ENCODE data around the gene HSPB6. TPM values are rescaled to one million over a fixed set of nuclear protein-coding genes. Genes with fewer than 3 reads are reported as not detected.

Gene HSPB6
- total and polyA plus RNA-seq, 2 of the 8 experiments (the other 6 are each of a cell fraction or from before 2014, with no cell fraction given) = 0.91 TPM; not detected in 1

- no peak for DNase-seq (ENCODE audit: low read depth in 1 of 2, low spot score in 2 of 2)
- TF ChIP-seq KDM4A (IDR thresholded peaks at IDR 0.05; ENCODE audit: low read depth, low read length, severe bottlenecking) = no peak
- TF ChIP-seq TCF12 (IDR thresholded peaks at IDR 0.05; ENCODE audit: low read depth, low read length) = no peak
- TF ChIP-seq EP300 (IDR thresholded peaks at IDR 0.05; ENCODE audit: borderline replicate concordance in 1 of 2, low read depth in 2 of 2, low read length in 2 of 2) = no peak
- no peak for TF ChIP-seq SP2 (IDR thresholded peaks at IDR 0.05; ENCODE audit: low read length)
- TF ChIP-seq CTCF (IDR thresholded peaks at IDR 0.05; ENCODE audit: control extremely low read depth in 1 of 3, insufficient read depth in 1 of 3, low read depth in 1 of 3, low read length in 3 of 3) = no peak
- TF ChIP-seq CBX5 (IDR thresholded peaks at IDR 0.05; ENCODE audit: low read depth, low read length) = no peak
- no peak for TF ChIP-seq RXRA (IDR thresholded peaks at IDR 0.05; ENCODE audit: insufficient read depth, low read depth, low read length)
- TF ChIP-seq SRF (IDR thresholded peaks at IDR 0.05; ENCODE audit: low read depth, low read length) = no peak
- Histone ChIP-seq H3K27me3 (replicated peaks in 1 of 4; ENCODE audit: control insufficient read depth in 3 of 4, extremely low read depth in 1 of 4, insufficient read depth in 3 of 4, low read length in 3 of 4) (no peaks in the 10 kb centered on the region), H3K23me2 (ENCODE audit: low read depth, low read length) (no peaks in the 10 kb centered on the region), H4K20me1 (replicated peaks in 1 of 2; ENCODE audit: control insufficient read depth in 1 of 2, insufficient read depth in 2 of 2, low read length in 2 of 2) (peaks cover 12 to 18% of the 10 kb centered on the region in 2 experiments), H3K4ac (replicated peaks; ENCODE audit: insufficient read length, low read depth, low read length) (no peak overlapping the region), H4K91ac (replicated peaks; ENCODE audit: insufficient read length, low read length) (no peak overlapping the region), H3K56ac (replicated peaks; ENCODE audit: insufficient read length, low read depth, low read length) (no peak overlapping the region), H2BK20ac (ENCODE audit: low read length) (no peak overlapping the region), H2AK5ac (ENCODE audit: low read depth, low read length) (no peak overlapping the region), H2AFZ (ENCODE audit: low read length) (no peak overlapping the region), H2BK5ac (ENCODE audit: low read depth, low read length) (no peak overlapping the region), H3K4me2 (ENCODE audit: insufficient read depth in 1 of 2, low read depth in 2 of 2, low read length in 2 of 2) (no peak overlapping the region), H3K18ac (ENCODE audit: extremely low read depth, low read length) (no peak overlapping the region), H3K4me1 (replicated peaks in 1 of 4; ENCODE audit: control insufficient read depth in 3 of 4, insufficient read depth in 4 of 4, low read length in 3 of 4) (no peaks in the 10 kb centered on the region), H3K79me2 (ENCODE audit: control insufficient read depth in 1 of 2, insufficient read depth in 2 of 2, low read length in 2 of 2) (no peaks in the 10 kb centered on the region; a peak in 1 of 4 replicates), H3K23ac (ENCODE audit: insufficient read length) (no peak overlapping the region), H3K9ac (replicated peaks in 1 of 4; ENCODE audit: extremely low read depth in 1 of 4, low read depth in 3 of 4, low read length in 3 of 4) (no peak overlapping the region), H3K27ac (ENCODE audit: low read depth, low read length) (no peak overlapping the region), H3K36me3 (ENCODE audit: control insufficient read depth in 2 of 4, insufficient read depth in 4 of 4, low read length in 3 of 4) (peaks cover 45 to 83% (median 82%) of the 10 kb centered on the region in 4 experiments), H4K5ac (ENCODE audit: insufficient read length, low read depth, low read length) (no peak overlapping the region), H4K8ac (ENCODE audit: extremely low read depth, insufficient read depth, low read length) (no peak overlapping the region), H3K9me3 (ENCODE audit: insufficient read depth in 2 of 2, low read depth in 1 of 2, low read length in 1 of 2) (no peaks in the 10 kb centered on the region), H3K14ac (ENCODE audit: insufficient read length) (no peak overlapping the region), H2BK120ac (replicated peaks; ENCODE audit: low read depth, low read length) (no peak overlapping the region), H3K79me1 (ENCODE audit: low read depth, low read length) (no peaks in the 10 kb centered on the region), H3K4me3 (ENCODE audit: extremely low read depth in 1 of 4, insufficient read depth in 2 of 4, low read depth in 3 of 4, low read length in 4 of 4) (no peak overlapping the region), H2BK15ac (ENCODE audit: low read length) (no peak overlapping the region), H2BK12ac (ENCODE audit: low read depth, low read length) (no peak overlapping the region)
- WGBS, 2 experiments (ENCODE audit: extremely low coverage in 1 of 2, insufficient coverage in 1 of 2, insufficient read length in 1 of 2, insufficient replicate concordance in 2 of 2, low coverage in 1 of 2, low lambda C conversion rate in 2 of 2, missing lambda C conversion rate in 1 of 2) = 97% methylated on average over 20 of the region's 25 CpGs; no CpG with 5 or more reads in 1 of the 2 experiments
- ChIA-PET CTCF (ENCODE audit: partially characterized antibody) (interaction anchor here (1.1 to 11.8 kb wide), 3 partner anchors 11 to 35 kb away, joined by 3 to 80 read pairs (median 7); partner anchors contain the start of gene IGFLR1), POLR2A (ENCODE audit: partially characterized antibody) (interaction anchor here (1.3 to 6.1 kb wide), 5 partner anchors 9 to 19 kb away, joined by 3 to 39 read pairs (median 12); partner anchors contain the start of genes KMT2B, PSENEN and U2AF1L4)
- no peak for FAIRE-seq
These were observed 29.5 kb downstream of the HSPB6 start for GRCh38 chr19:35727053-35727955.

All from H1 (cell line).